GM19239 (cell line): Measurements from ENCODE around the gene ANOS1.
"Not testable (repeated sequence)": the region's sequence is repeated elsewhere in the genome, so short reads cannot be mapped to it uniquely, and the experiment has no call there.

Source experiments
- DNase-seq: peaks from one replicate; pipeline ENCODE4 v3.0.0; 2011; ENCODE audit warnings: low spot score; ENCODE audit not compliant: insufficient read length
- FAIRE-seq: peaks from 2 replicates; lab custom pipeline; 2011; peaks lifted over from hg19 to GRCh38; lab: Jason Lieb, UNC

Gene ANOS1

DNA sequence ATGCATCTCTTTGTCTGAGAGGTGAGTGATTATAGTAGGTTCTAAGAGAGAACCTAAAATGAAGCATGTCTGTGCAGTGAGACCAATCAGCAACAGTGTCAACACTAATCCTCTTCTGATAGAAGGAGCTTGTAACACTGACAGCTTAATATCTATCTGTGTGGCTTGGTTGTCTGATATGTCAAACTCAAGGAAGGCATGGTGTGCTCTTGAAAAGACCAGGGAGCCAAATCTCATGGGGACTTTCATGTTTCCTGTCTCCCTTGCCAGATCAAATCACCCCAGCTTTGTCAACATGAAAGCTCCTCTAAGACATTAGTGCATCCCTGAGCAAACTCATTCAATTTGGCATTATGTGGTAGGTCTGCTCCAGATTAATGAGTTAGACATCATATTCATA lies 95.4 kb downstream of the ANOS1 start:
- no peak for FAIRE-seq
- DNase-seq, result no peak

DNA sequence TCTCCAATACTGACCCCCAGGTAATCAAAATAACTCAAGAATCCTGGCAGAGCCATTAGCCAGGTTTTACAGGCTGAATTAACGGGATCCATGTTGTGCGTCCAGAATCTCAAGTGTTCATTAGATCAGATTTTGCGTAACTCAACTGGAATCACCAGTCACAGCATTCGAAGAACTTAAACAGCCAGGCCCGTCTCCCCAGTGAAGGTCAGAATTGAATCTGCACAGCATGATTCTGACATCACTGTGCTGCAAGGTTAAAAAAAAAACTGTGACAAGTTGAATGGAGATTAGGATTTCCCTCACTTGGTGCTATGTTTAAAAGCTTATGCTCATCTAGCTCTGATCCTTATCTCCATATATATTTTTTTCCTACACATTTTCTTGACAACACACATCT lies 96.1 kb downstream of the ANOS1 start:
- no peak for DNase-seq
- no peak for FAIRE-seq

DNA sequence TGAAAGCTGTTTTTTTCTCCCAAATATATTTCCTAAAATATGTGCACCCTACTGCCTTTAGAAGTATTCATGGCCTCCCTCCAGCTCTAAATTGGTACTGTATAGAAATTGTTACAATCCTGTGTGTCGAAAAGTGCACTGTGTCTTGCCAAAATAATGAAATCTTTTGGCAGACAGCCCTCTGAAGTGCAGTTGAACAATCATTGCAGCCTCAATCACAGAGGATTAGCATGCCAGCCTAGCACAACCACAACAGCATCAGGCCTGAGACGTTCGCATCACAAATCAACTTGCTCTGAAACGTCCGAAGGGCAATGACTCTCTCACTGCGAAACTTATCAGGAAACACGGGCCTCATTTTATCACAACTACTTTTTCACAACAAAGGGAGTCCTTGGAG lies 99.0 kb downstream of the ANOS1 start:
- FAIRE-seq (no peak), DNase-seq (no peak)

DNA sequence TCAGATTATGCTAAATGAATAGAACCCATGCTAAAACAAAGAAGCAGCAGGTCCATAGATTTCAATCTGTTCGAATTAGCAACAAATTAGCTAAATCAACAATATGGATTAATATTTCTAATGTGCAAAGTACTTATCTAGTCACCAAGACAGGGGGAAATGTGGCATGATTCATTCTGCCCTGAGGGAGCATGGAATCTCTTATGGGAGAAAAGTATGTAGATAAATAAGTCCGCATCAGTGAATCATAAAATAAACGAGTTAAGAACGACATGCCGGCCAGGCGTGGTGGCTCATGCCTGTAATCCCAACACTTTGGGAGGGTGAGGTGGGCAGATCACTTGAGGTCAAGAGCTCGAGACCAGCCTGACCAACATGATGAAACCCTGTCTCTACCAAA lies 102.1 kb downstream of the ANOS1 start:
- no peak for FAIRE-seq
- no peak for DNase-seq

DNA sequence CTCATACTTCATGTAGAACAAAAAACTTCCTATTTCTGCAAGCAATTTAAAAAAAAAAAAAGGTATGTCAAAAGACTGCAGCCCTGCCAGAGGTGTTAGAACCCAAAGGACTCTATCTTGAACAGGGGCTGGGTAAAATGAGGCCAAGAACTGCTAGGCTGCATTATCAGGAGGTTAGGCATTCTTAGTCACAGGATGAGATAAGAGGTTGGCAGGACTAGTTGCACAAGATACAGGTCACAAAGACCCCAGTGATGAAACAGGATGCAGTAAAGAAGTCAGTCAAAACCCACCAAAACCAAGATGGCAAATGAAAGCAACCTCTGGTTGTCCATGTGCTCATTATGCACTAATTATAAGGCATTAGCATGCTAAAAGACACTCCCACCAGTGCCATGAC lies 104.1 kb downstream of the ANOS1 start:
- no peak for DNase-seq
- FAIRE-seq, result no peak

DNA sequence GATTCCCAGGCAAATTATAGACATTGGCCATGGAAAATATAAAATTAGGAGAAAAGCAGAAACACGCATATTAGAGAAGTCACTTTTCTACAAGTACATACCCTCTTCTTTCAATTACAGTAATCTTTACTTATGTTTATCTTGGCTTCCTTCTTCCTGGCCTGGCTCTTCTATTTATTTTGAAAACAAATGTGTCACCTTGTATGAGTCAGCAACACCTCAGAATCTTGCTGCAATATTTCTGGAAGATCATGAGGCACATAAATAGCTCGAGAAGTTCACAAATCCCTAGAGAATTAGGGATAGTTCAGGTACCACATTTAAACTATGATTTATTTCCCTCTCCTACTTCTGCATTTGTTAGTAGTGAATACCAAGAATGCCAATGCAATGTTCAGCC lies 124.6 kb downstream of the ANOS1 start:
- DNase-seq (no peak), FAIRE-seq (no peak)

DNA sequence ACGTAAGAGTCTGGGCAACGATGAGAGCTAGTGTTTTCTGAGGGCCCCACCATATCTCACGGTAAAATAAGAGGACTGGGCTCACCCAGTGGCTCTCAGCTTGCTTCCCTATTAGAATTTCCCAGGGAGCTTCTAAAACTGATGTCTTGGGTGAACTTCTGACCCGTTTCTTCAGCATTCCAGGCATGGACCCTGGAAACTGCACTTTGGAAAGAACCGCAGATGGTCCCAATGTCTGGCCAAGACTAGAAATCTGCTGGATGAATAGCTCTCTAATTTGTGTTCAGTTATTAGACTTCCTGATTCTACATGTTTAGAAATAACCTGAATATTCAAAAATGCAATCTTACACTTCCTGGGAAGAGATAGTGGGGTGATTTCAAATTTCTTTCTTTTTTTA lies 127.8 kb downstream of the ANOS1 start:
- FAIRE-seq (no peak), DNase-seq (no peak)

DNA sequence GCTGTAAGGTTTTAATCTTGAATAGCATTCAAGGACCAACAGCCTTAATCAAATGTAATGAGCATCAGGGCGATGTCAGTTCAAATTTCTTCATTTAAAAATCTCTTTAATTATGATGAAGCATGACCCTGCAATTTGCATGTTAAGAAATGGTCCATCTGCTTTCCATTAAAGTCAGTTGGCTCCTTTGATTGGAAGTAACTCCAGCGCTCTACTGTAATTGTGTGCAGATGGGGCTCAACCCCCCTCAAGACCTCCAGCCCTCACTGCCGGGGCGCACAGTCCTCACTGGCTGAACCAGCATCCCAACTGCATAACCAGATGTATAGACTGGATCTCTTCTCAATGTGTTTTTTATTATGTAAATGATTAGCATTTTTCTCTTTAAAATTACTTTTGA lies 140.4 kb downstream of the ANOS1 start:
- FAIRE-seq (no peak), DNase-seq (no peak)

DNA sequence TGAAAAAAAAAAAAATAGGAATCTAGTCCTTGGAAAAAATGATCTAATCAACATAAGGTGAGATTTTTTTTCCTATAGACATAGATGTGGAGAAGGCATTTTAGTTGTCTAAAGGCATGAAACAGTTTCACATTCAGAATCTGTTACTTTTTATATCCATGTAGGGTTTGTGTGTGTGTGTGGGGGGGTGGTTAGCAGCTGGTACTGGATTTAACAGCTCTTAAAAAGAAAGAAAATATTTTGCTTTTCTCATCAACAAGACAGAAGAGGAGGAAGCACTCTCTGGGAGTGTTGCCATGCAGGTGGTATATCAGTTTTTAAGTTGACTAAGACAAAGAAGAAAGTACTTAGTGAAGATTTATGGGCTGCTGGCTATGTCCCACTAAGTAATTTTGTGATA lies 145.0 kb downstream of the ANOS1 start:
- FAIRE-seq, result no peak
- no peak for DNase-seq

DNA sequence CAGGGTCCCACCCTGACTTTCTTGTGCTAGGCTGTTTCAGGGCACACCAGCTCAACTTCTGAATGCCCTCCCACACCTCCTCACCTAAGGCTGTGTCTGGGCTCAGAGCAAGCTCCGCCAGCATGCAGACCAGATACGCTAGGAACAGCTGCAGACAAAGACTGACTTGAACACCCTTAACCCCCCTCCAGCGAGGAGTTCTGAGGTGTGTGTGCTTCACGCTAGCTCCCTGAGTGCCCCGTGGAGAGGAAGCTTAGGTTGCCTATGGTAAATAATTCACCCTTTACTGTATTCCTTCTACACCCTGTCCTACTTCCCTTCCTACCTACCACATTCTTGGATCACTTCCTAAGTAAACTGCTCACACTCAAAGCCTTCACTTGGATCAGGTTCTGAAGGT lies 152.3 kb downstream of the ANOS1 start:
- no peak for FAIRE-seq

DNA sequence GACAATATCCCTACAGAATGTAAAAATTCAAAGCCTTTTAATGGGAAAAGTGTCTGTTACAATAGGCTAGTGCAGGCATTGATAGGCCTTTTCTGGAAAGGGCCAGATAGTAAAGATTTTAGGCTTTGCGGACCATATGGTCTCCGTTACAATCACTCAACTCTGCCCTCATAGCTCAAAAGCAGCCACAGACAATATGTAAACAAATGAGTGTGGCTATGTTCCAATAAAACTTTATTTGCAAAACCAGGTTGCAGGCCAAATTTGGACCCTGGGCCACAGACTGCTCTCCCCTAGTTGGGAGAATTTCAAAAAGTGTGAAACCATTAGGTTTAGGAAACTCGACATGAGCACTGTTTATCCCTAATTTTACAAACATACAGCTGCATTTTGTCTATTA lies 155.1 kb downstream of the ANOS1 start:
- FAIRE-seq (no peak), DNase-seq (no peak)

More for the DNA sequence above, 152.3 kb downstream of the ANOS1 start:
- DNase-seq, result no peak

DNA sequence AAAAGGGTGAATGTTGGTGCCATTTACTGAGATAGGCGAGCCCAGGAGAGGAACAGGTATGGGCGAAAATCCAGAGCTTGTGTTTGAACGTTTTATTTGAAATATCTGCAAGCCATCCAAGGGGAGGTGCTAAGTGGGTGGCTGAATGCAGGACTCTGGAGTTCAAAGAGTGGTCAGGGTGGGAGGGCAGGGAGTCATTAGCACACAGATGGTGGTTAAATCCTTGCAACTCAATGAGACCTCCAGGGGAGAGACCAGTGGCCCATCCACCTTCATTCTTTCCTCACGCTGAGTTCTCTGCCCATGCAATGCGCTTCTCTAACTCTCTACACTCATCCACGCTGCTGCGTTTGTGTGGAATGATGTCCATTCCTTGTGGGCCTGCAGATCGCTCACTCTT lies 166.2 kb downstream of the ANOS1 start:
- DNase-seq (no peak), FAIRE-seq (no peak)

DNA sequence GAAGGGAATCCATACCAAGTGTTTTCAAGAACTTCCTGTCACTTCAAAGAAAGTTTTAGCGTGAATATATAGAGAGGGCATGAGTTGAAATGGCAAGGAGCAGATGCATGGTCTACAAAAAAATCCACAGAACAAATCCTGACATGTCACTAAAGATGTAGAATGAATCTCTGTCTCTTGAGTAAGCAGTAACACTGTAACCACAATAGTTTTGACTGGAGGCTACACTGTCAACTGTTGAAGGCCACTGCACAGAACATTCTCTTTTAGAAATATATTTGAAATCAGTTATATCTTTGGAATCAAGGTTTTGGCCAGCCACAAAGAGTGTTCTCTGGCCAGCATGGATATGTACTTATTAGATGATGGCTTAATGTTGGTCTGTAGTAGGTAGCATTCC lies 183.5 kb downstream of the ANOS1 start:
- DNase-seq, result no peak

DNA sequence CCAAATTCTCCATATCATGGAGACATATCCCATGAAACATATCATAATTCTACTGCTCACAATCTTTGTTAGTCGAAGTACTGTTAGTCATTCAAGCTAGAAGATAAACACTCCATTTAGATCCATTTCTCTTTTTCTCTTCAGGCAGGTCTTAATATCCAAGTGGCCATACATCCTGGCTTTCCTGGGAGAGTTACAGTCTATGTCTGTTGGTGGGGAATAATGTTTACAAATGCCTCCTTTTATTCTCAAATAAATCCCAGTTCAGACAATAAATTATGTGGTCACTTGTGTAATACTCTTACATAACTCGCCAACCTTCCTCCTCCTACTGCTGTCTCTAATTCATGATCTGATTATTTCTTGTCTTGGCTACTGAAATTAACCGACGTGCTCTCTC lies 185.2 kb downstream of the ANOS1 start:
- no peak for DNase-seq
- FAIRE-seq, result no peak

More for the DNA sequence above, 183.5 kb downstream of the ANOS1 start:
- no peak for FAIRE-seq

DNA sequence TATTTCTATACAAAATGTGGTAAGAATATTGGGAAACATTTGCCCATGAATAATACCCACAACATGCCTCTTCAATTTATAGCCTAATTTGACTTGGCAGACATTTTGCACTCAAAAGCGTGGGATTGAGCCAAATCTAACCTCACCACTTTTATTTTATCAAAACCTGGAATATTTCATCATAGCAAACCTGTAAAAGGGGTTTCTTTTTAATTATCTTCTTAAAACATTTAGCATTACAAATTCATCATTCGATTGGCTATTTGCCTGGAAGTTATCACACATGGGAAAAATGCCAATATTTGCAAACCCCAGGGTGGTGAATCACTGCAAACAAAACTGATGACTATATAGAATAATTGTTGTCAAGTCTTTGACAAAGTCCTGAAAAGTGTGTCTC lies 211.1 kb downstream of the ANOS1 start:
- DNase-seq, result no peak
- peak; percentile 57 for FAIRE-seq

DNA sequence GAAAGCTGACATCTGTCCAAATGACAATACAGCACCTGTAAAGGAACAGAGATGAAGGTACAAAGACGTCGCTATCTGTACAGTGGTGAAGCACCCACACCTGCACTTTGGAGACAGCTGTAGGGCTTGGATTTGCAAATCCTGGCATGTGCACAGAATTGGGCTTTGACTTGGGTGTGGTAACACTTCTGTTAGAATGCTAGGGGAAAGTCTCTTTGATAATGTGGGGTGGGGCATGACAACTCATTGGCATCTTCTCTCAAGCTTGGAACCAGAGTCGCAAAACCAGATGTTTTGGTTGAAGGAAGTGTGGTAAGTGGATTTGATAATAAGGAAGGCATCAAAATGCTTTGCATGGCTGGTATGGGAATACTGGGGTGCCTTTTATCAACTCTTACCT lies 211.8 kb downstream of the ANOS1 start:
- DNase-seq, result no peak
- no peak for FAIRE-seq

DNA sequence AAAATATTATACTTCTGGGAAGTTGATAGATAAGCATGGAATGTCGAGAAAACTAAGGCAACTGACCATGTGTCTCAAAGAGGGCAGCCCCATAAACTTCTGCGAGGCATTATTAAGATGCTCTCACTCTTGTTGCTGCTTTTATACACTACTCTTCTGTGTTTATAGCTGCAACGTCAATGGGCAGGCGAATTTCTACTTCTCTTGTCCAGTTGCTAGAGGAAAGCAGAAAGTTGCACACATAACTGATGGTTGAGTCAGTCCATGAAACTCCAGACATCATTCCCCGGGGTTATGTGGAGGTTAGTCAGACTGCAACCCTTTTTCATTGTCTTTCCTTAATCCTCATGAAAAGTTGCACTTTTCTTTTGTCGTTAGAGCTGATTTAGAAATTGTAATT lies 227.5 kb downstream of the ANOS1 start:
- DNase-seq (no peak), FAIRE-seq (no peak)

DNA sequence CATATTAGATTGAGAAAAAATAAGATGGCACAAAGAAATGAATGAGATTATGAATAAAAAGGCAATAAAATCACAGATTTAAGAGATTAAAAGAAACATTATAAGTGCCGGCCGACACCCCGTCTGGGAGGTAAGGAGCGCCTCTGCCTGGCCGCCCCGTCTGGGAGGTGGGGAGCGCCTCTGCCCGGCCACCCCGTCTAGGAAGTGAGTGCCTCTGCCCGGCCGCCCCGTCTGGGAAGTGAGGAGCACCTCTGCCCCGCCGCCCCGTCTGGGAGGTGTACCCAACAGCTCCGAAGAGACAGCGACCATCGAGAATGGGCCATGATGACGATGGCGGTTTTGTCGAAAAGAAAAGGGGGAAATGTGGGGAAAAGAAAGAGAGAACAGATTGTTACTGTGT lies 229.8 kb downstream of the ANOS1 start:
- not testable (repeated sequence) for DNase-seq, FAIRE-seq

DNA sequence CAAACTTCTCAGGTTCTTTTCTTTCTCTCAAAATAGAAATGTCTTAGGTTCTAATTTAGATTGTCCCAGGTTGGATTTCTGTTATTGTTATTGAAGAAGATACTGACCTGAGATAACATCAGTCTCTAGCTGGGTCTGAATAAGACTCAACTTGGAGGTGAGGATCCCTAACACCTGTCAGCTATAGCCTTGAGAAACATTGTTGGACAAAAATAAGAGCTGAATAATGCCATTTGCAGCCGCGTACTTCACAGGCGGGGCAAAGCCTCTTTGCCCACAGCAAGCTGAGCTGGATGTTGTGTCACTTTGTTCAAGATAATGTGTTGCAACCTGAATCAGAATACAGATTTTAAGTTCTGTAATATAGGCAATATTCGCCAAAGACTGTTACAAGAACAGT lies 231.7 kb downstream of the ANOS1 start:
- no peak for FAIRE-seq
- no peak for DNase-seq

DNA sequence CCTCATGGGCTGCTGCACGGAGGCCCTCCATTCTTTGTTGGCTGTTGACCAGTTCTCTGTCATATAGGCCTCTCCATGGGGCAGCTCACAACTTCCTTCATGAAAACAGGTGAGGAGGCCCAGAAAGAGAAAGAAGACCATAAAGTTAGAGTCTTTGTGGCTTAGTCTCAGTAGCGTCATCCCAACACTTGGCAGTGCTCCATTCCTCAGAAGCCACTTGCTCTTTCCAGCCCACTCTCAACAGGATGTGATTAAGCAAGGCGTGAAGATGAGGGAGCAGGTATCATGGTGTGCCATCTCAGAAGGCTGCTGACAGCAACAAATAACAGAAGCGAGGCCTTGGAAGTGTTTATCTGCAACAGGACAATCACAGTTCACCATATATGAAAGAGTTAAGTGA lies 236.9 kb downstream of the ANOS1 start:
- DNase-seq, FAIRE-seq: not testable (repeated sequence)

DNA sequence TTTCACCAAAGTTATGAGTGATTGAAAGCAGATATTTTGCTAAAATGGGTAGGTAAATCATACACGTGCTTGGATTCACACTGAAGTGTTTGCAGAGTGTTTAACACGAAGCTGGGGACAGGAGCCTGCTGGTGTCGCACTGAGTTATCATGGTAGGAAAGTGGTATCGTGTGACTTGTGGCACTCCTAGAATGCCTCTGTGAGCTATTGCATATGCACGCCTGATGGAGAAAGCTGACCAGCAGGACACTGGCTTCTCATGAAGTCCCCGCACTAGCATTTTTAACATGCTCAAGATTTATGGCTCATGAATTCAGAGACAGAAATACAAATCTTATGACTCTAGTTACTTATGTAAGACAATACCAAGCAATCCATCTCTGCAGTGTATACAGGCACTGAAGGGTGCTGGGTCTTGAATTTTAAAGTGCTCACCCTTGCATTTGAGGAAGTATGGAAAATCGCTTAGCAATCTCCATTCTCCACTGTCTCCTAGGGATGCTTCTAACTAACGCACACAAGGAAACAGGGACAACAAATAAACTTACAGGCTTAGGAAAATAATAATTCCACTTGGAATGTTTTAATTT lies 247.5 kb downstream of the ANOS1 start:
- FAIRE-seq (peak; percentile 48), DNase-seq (no peak)
